Suprapubic skin (tissue), 3 donors: ENCODE results near the gene ICAM1.

Experiments
- POLR2AphosphoS5 ChIP-seq, 3 donors: sonication (generic); formaldehyde crosslinking; IDR thresholded peaks; one replicate each; pipeline ENCODE4 v1.6.1; 2017; ENCODE audit warnings: antibody characterized with exemption in 3 of 3
- TF ChIP-seq, protein P1 (sequence below), 2 donors: fragments of 200-600 bp in 1 of 2; fragments of 450-650 bp in 1 of 2; sonication (generic) in 1 of 2; IDR thresholded peaks; one replicate each; pipeline ENCODE4 v1.5.1; 2016 to 2019; ENCODE audit warnings: antibody characterized with exemption in 2 of 2, mild to moderate bottlenecking in 1 of 2, moderate library complexity in 1 of 2

GRCh38 chr19:10306327-10306726 is 35.4 kb downstream of the ICAM1 start:
- TF ChIP-seq, protein P1, sequence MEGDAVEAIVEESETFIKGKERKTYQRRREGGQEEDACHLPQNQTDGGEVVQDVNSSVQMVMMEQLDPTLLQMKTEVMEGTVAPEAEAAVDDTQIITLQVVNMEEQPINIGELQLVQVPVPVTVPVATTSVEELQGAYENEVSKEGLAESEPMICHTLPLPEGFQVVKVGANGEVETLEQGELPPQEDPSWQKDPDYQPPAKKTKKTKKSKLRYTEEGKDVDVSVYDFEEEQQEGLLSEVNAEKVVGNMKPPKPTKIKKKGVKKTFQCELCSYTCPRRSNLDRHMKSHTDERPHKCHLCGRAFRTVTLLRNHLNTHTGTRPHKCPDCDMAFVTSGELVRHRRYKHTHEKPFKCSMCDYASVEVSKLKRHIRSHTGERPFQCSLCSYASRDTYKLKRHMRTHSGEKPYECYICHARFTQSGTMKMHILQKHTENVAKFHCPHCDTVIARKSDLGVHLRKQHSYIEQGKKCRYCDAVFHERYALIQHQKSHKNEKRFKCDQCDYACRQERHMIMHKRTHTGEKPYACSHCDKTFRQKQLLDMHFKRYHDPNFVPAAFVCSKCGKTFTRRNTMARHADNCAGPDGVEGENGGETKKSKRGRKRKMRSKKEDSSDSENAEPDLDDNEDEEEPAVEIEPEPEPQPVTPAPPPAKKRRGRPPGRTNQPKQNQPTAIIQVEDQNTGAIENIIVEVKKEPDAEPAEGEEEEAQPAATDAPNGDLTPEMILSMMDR (IDR thresholded peaks at IDR 0.05), result no peak
- no peak for TF ChIP-seq POLR2AphosphoS5 (IDR thresholded peaks at IDR 0.05)
